Pancreas (tissue), 10 donors: ENCODE data around the gene NKD1. TPM values are rescaled to one million over a fixed set of nuclear protein-coding genes. Genes with fewer than 3 reads are reported as not detected.

Source experiments
- ATAC-seq, 4 donors: fragments of 200-7000 bp; cut with Tn5 transposase; one replicate each; pipeline versions ENCODE4 v1.8.0 to v1.9.1; 2020; ENCODE audit warnings: mild to moderate bottlenecking in 4 of 4, moderate library complexity in 4 of 4
- DNase-seq, 6 donors: peaks; one replicate each; pipeline ENCODE4 v3.0.0-alpha.2; 2020
- FAIRE-seq: peaks from 2 replicates; lab custom pipeline; 2012; peaks lifted over from hg19 to GRCh38; lab: Jason Lieb, UNC
- H3K27ac ChIP-seq, 4 donors: fragments of 200-600 bp; sonication (generic); 1 replicate in 3 of 4; 2 replicates in 1 of 4; pipeline versions ENCODE4 v1.5.0 to v1.8.0; 2020
- H3K27me3 ChIP-seq, 4 donors: fragments of 200-600 bp; one replicate each; pipeline ENCODE4 v1.8.0; 2021
- H3K36me3 ChIP-seq, 3 donors: fragments of 200-600 bp; sonication (generic) in 1 of 3; one replicate each; pipeline versions ENCODE4 v1.5.0 to v1.8.0; 2020 to 2021
- H3K4me1 ChIP-seq, 3 donors: fragments of 200-600 bp; one replicate each; pipeline ENCODE4 v1.8.0; 2021
- H3K4me3 ChIP-seq, 4 donors: fragments of 200-600 bp; sonication (generic) in 2 of 4; one replicate each; pipeline versions ENCODE4 v1.5.0 to v1.8.0; 2020 to 2021
- H3K9me3 ChIP-seq, 4 donors: fragments of 200-600 bp; one replicate each; pipeline ENCODE4 v1.8.0; 2021
- CTCF ChIP-seq, 4 donors: fragments of 200-600 bp; sonication (generic) in 3 of 4; IDR thresholded peaks; one replicate each; pipeline versions ENCODE4 v1.5.0 to v1.8.0; 2021; ENCODE audit warnings: antibody characterized with exemption in 4 of 4
- WGBS, 2 donors: extraction: QIAGEN DNeasy Blood & Tissue Kit; methylation state at CpG; one replicate each; pipeline ENCODE4 v1.1.7; 2013; 5-methylcytosine and 5-hydroxymethylcytosine counted together
- intact Hi-C, 3 donors: fragments of 100-400 bp; cut with DNase I; formaldehyde crosslinking; loops; one replicate each; pipeline versions ENCODE4 v1.11.1 to v1.14.2; 2022
- polyA plus RNA-seq, 2 donors: library from polyadenylated mRNA; stranded (reverse); fragments of 200-250 nt; gene quantifications; one replicate each; pipeline ENCODE4 v1.2.3, GENCODE V29; 2013
- total RNA-seq, 6 donors: library from RNA; stranded (reverse); fragmentation: NEBNext Ultra II Directional in 4 of 6; extraction: Animal tissue kit (Norgen Biotek cat#: 25700) in 4 of 6; gene quantifications; one replicate each; pipeline versions ENCODE4 v1.2.1 to v1.2.4, GENCODE V29; 2021 to 2023
- donor health status: healthy with polysubstance abuse.
- donor health status: DM: no; HTN: no; CAD: no; lungs with moderate emphysema.
- donor health status: DM: no; HTN: no; CAD: no.
- donor health status: control.
- donor health status: control.
- donor health status: Bipolar disorder and iron deficiency.
- donor health status: DM: yes; HTN: yes; CAD: no.
- donor health status: DM: no; HTN: no; CAD: no.
- donor health status: DM: no; HTN: no; CAD: no.
- donor health status: DM: yes; HTN: yes; CAD: no.

The NKD1 gene
- total and polyA plus RNA-seq, 8 donors, result 0.45 to 5.8 (median 4.4) TPM

GRCh38 chr16:50614955-50615724 is 66.9 kb downstream of the NKD1 start:
- DNase-seq, result peak in 1 of 6 donors; percentile 4
- Histone ChIP-seq H3K36me3 (no peaks in the 10 kb centered on the region), H3K4me3 (no peak overlapping the region), H3K27ac (no peak overlapping the region), H3K27me3 (no peaks in the 10 kb centered on the region), H3K9me3 (no peaks in the 10 kb centered on the region), H3K4me1 (peaks cover 0 to 4% (median 0%) of the 10 kb centered on the region in 3 donors)
- intact Hi-C loops, result no loop called here
- ATAC-seq, result no peak
- no peak for TF ChIP-seq CTCF (IDR thresholded peaks at IDR 0.05)
- 88 to 94% methylated on average over 7 of the region's 7 CpGs for WGBS, 2 donors
- no peak for FAIRE-seq

- intact Hi-C loops, result no loop called here
- Histone ChIP-seq H3K9me3 (no peaks in the 10 kb centered on the region), H3K4me3 (no peak overlapping the region), H3K4me1 (peaks cover 0 to 4% (median 0%) of the 10 kb centered on the region in 3 donors), H3K27me3 (no peaks in the 10 kb centered on the region), H3K36me3 (no peaks in the 10 kb centered on the region), H3K27ac (no peak overlapping the region)
- TF ChIP-seq CTCF (IDR thresholded peaks at IDR 0.05), result no peak
- ATAC-seq, result no peak
- 36 to 42% methylated on average over 5 of the region's 5 CpGs for WGBS, 2 donors
- no peak for FAIRE-seq
- no peak for DNase-seq
These were observed 67.7 kb downstream of the NKD1 start for GRCh38 chr16:50615891-50616290.

GRCh38 chr16:50616386-50616785 is 68.2 kb downstream of the NKD1 start:
- intact Hi-C loops, result no loop called here
- 92% methylated on average over 6 of the region's 6 CpGs for WGBS, 2 donors
- no peaks in the 10 kb centered on the region for H3K9me3 ChIP-seq
- H3K27me3 ChIP-seq, result no peaks in the 10 kb centered on the region
- TF ChIP-seq CTCF (IDR thresholded peaks at IDR 0.05), result no peak
- peak in 1 of 4 donors; percentile 13 for ATAC-seq
- no peaks in the 10 kb centered on the region for H3K36me3 ChIP-seq
- peaks cover 0 to 4% (median 0%) of the 10 kb centered on the region in 3 donors for H3K4me1 ChIP-seq
- peak in 1 of 6 donors; percentile 7 for DNase-seq
- no peak overlapping the region for H3K27ac ChIP-seq
- H3K4me3 ChIP-seq, result no peak overlapping the region
- FAIRE-seq, result no peak

GRCh38 chr16:50616883-50617645 is 68.9 kb downstream of the NKD1 start:
- no peaks in the 10 kb centered on the region for H3K36me3 ChIP-seq
- WGBS, 2 donors, result 63 to 69% methylated on average over 11 of the region's 11 CpGs
- no peaks in the 10 kb centered on the region for H3K9me3 ChIP-seq
- FAIRE-seq (no peak), DNase-seq (peak in 1 of 6 donors; percentile 18), ATAC-seq (peak in 3 of 4 donors; percentile 56 to 69 (median 62))
- H3K27me3 ChIP-seq, result no peaks in the 10 kb centered on the region
- peaks cover 0 to 4% (median 0%) of the 10 kb centered on the region in 3 donors for H3K4me1 ChIP-seq
- H3K27ac ChIP-seq, result no peak overlapping the region
- H3K4me3 ChIP-seq, result no peak overlapping the region
- intact Hi-C loops, result no loop called here
- no peak for TF ChIP-seq CTCF (IDR thresholded peaks at IDR 0.05)
